Measurements from ENCODE around the gene ARL2. TPM values are rescaled to one million over a fixed set of nuclear protein-coding genes. Genes with fewer than 3 reads are reported as not detected.

ARL2 gene
- total RNA-seq, 2 experiments from 2014 or later: 118 to 122 TPM

DNA sequence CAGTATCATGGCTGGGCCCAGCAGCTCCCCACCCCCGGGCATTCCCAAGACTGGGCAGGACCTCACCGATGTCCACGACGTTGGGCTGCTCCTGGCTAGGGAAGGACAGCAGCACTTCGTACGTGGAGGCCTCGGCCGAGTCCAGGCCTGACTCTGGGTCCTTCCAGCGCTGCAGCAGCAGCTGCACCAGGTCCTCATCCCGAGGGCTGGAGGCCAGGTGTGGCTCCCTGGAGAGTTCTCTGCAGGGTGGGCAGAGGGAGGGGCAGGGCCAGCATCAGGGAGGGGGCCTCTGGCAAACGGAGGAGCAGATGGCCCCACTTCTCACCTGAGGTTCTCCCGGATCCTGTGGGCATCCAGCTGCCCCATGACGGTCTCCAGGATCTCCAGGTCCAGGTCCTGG lies 44.1 kb downstream of the ARL2 start:
- ChIA-PET POLR2A (no interaction called here), CTCF (interaction anchor here (1.2 kb wide), 1 partner anchor 17 kb away, joined by 3 read pairs; the partner anchor contains the start of gene SAC3D1)

GRCh38 chr11:65058419-65059054 lies 44.6 kb downstream of the ARL2 start, which contains the start of gene NAALADL1:
Gene NAALADL1 (minus strand): TSS chr11:65058553. CDS start chr11:65058521, 32 bp downstream.
- H3K9me3 Mint-ChIP-seq: no peaks in the 10 kb centered on the region
- ChIA-PET CTCF (interaction anchor here (1.1 to 1.2 kb wide), 2 partner anchors 17 to 211 kb away, joined by 3 read pairs; partner anchors contain the start of gene SAC3D1), POLR2A (no interaction called here)
- TF ChIP-seq, protein P1, sequence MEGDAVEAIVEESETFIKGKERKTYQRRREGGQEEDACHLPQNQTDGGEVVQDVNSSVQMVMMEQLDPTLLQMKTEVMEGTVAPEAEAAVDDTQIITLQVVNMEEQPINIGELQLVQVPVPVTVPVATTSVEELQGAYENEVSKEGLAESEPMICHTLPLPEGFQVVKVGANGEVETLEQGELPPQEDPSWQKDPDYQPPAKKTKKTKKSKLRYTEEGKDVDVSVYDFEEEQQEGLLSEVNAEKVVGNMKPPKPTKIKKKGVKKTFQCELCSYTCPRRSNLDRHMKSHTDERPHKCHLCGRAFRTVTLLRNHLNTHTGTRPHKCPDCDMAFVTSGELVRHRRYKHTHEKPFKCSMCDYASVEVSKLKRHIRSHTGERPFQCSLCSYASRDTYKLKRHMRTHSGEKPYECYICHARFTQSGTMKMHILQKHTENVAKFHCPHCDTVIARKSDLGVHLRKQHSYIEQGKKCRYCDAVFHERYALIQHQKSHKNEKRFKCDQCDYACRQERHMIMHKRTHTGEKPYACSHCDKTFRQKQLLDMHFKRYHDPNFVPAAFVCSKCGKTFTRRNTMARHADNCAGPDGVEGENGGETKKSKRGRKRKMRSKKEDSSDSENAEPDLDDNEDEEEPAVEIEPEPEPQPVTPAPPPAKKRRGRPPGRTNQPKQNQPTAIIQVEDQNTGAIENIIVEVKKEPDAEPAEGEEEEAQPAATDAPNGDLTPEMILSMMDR (IDR thresholded peaks at IDR 0.05): no peak
- no peak within 1 kb of the TSS for H3K4me3 Mint-ChIP-seq
- no peaks in the 10 kb centered on the region for H3K36me3 Mint-ChIP-seq (ENCODE audit: low read depth)
- DNase-seq: no peak
- peaks cover 16% of the 10 kb centered on the region for H3K4me1 Mint-ChIP-seq (ENCODE audit: low read depth)
- no peaks in the 10 kb centered on the region for H3K27me3 Mint-ChIP-seq
- intact Hi-C loops (cut with micrococcal nuclease): no loop called here
- no peak within 1 kb of the TSS for H3K27ac Mint-ChIP-seq
- ATAC-seq: no peak

More for the DNA sequence above, 44.1 kb downstream of the ARL2 start:
- no peaks in the 10 kb centered on the region for H3K36me3 Mint-ChIP-seq (ENCODE audit: low read depth)
- TF ChIP-seq, protein P1 (IDR thresholded peaks at IDR 0.05): no peak
- intact Hi-C loops (cut with micrococcal nuclease): no loop called here
- no peak overlapping the region for H3K4me3 Mint-ChIP-seq
- no peaks in the 10 kb centered on the region for H3K9me3 Mint-ChIP-seq
- peaks cover 19% of the 10 kb centered on the region for H3K4me1 Mint-ChIP-seq (ENCODE audit: low read depth)
- H3K27me3 Mint-ChIP-seq: no peaks in the 10 kb centered on the region
- ATAC-seq (no peak), DNase-seq (no peak)
- H3K27ac Mint-ChIP-seq: no peak overlapping the region

- no peaks in the 10 kb centered on the region for H3K27me3 Mint-ChIP-seq
- ChIA-PET CTCF (interaction anchor here (1.1 kb wide), 1 partner anchor 212 kb away, joined by 3 read pairs; no protein-coding TSS in a partner anchor), POLR2A (interaction anchor here (0.5 to 0.8 kb wide), 2 partner anchors 10 to 17 kb away, joined by 3 to 4 read pairs; no protein-coding TSS in a partner anchor)
- intact Hi-C loops (cut with micrococcal nuclease): no loop called here
- no peak for DNase-seq
- no peaks in the 10 kb centered on the region for H3K36me3 Mint-ChIP-seq (ENCODE audit: low read depth)
- H3K9me3 Mint-ChIP-seq: no peaks in the 10 kb centered on the region
- H3K4me1 Mint-ChIP-seq (ENCODE audit: low read depth): peaks cover 6% of the 10 kb centered on the region
- H3K27ac Mint-ChIP-seq: no peak overlapping the region
- TF ChIP-seq, protein P1 (IDR thresholded peaks at IDR 0.05): no peak
- ATAC-seq: no peak
- no peak overlapping the region for H3K4me3 Mint-ChIP-seq
These were observed 45.6 kb downstream of the ARL2 start for GRCh38 chr11:65059523-65059922.

DNA sequence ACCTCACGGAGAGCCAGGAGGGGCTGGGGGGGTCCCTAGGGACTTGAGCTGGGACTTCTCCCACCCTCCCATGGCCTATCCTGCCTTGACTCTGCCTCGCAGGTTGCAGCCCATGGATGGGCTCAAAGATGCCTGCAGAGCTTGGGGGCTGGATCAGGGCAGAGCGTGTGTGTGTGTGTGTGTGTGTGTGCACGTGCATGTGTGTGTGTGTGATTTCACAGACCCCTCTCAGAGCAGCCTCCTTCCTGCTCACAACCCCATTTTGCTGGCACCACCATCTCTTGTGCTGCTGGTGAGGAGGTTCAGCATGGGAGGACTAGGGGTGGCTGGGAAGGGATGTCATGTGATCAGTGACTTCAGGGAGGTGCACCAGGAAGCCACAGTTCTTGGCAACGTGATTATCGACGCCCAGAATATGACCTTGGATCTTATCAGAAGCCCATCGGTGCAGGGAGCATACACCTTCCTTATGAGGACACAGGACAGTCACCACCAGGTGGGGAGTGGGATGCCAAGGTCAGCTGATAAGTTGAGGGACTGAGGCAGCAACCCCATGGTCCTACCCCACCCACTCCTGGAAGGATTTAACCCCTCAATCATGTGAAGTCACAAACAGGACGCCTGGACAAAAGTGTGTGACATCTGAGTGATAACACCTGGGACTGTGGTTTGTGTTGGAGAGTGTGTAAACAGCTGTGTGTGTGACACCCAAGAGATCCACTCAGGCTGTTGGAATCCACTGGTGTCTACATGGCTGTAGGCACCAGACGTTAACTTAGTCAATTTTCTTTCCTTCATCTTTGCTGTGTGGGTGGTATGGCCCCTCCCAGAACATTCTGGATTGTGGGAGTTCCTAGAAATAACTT lies 46.2 kb downstream of the ARL2 start:
- Mint-ChIP-seq H3K9me3 (no peaks in the 10 kb centered on the region), H3K36me3 (ENCODE audit: low read depth) (no peaks in the 10 kb centered on the region), H3K27me3 (no peaks in the 10 kb centered on the region), H3K4me1 (ENCODE audit: low read depth) (peaks cover 5% of the 10 kb centered on the region), H3K27ac (no peak overlapping the region), H3K4me3 (no peak overlapping the region)
- intact Hi-C loops (cut with micrococcal nuclease): no loop called here
- ChIA-PET CTCF (no interaction called here), POLR2A (no interaction called here)
- TF ChIP-seq, protein P1 (IDR thresholded peaks at IDR 0.05): no peak
- ATAC-seq (no peak), DNase-seq (no peak)
